ENCODE measurements around the gene DDIAS. TPM values are rescaled to one million over a fixed set of nuclear protein-coding genes. Genes with fewer than 3 reads are reported as not detected.

The DDIAS gene
- total and polyA plus RNA-seq, 3 experiments from 2014 or later, result 1.6 to 27.8 (median 23.8) TPM

DNA sequence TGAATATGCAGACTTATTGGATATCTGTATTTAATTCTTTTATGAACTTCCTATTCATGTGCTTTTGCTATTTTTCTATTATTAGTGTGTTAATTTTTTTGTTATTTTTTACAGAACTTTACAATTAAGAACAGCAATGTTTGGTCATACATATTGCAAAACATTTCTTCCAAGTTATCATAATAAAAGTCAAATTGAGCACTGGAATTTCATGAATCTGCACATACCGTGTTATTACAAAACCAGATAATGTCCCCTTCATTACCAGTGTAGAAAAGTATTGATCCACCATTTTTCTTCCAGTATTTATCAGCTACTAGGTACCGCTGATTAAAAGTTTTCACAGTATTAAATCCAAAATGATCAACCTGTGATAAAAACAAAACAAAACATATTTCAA, 41.8 kb upstream of the DDIAS start:
- H3K4me1 Mint-ChIP-seq, result no peaks in the 10 kb centered on the region
- DNase-seq, result no peak

DNA sequence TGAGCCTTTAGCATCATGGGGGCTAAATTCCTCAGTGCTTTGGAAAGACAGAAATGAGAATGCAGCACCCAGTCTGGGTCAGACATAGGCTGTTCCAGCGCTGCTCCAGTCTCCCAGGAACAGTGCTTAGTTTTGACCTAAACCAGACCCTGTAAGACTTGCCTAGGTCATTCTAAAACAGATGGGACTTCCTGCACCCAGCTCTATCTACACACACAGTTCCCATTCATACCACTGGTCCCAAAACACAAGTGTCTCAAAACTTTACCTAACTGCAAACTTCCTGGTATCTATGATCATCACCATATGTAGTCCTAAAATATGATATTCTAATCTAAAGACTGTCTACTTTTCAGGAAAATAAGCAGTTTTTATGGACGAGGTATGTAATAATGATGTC, 39.2 kb upstream of the DDIAS start:
- Mint-ChIP-seq H3K9me3 (no peaks in the 10 kb centered on the region), H3K36me3 (peaks cover 0 to 9% (median 9%) of the 10 kb centered on the region in 3 donors), H3K4me3 (no peak overlapping the region), H3K27me3 (peaks cover 0 to 2% of the 10 kb centered on the region in 2 donors), H3K27ac (no peak overlapping the region), H3K4me1 (peaks cover 2 to 3% (median 2%) of the 10 kb centered on the region in 3 donors)
- Histone ChIP-seq H3K9me3 (ENCODE audit: low read length) (no peaks in the 10 kb centered on the region), H3K4me3 (ENCODE audit: low read length) (no peak overlapping the region), H3K4me1 (ENCODE audit: insufficient read depth, low read length) (no peaks in the 10 kb centered on the region), H3K27ac (ENCODE audit: low read depth, low read length) (no peak overlapping the region), H3K27me3 (ENCODE audit: insufficient read depth, low read length, poor library complexity, severe bottlenecking) (no peaks in the 10 kb centered on the region), H3K36me3 (ENCODE audit: insufficient read depth, low read length) (no peaks in the 10 kb centered on the region)
- ChIA-PET CTCF (no interaction called here), POLR2A (no interaction called here)
- DNase-seq, result no peak

More for the DNA sequence above, 41.8 kb upstream of the DDIAS start:
- H3K27me3 ChIP-seq (ENCODE audit: insufficient read depth, low read length, poor library complexity, severe bottlenecking), result no peaks in the 10 kb centered on the region
- POLR2A ChIA-PET, result no interaction called here
- H3K4me1 ChIP-seq (ENCODE audit: insufficient read depth, low read length), result no peaks in the 10 kb centered on the region
- H3K36me3 Mint-ChIP-seq, result peaks cover 10 to 16% (median 13%) of the 10 kb centered on the region in 3 donors
- peaks cover 0 to 2% of the 10 kb centered on the region in 2 donors for H3K27me3 Mint-ChIP-seq
- no peak overlapping the region for H3K4me3 Mint-ChIP-seq
- CTCF ChIA-PET, result interaction anchor here (2.0 kb wide), 1 partner anchor 8 kb away, joined by 5 read pairs; no protein-coding TSS in a partner anchor
- H3K27ac Mint-ChIP-seq, result no peak overlapping the region
- H3K27ac ChIP-seq (ENCODE audit: low read depth, low read length), result no peak overlapping the region
- no peaks in the 10 kb centered on the region for H3K9me3 Mint-ChIP-seq
- H3K36me3 ChIP-seq (ENCODE audit: insufficient read depth, low read length), result no peaks in the 10 kb centered on the region
- no peak overlapping the region for H3K4me3 ChIP-seq (ENCODE audit: low read length)
- H3K9me3 ChIP-seq (ENCODE audit: low read length), result no peaks in the 10 kb centered on the region

DNA sequence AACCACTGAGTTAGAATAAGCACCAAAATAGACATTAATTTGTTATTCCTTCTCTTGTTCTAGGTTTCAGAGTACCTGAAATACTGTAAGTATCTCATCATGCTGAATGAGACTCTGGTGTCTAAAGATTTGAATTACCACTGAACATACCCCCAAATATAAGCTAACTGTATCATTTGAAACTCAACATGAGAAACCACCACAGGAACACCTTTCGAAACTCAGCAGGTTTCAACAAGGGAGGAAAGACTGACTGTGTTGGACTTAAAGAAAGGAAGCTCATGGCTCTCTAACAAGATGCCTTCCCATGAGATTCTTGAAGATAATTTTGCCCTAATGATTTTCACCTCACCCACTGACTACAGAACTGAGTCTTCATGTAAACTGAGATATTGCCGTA, 38.3 kb upstream of the DDIAS start:
- Mint-ChIP-seq H3K27me3 (peaks cover 0 to 2% of the 10 kb centered on the region in 2 donors), H3K9me3 (no peaks in the 10 kb centered on the region), H3K27ac (no peak overlapping the region), H3K4me3 (no peak overlapping the region), H3K36me3 (peaks cover 0 to 5% (median 3%) of the 10 kb centered on the region in 3 donors), H3K4me1 (peaks cover 6 to 7% (median 6%) of the 10 kb centered on the region in 3 donors)
- Histone ChIP-seq H3K9me3 (ENCODE audit: low read length) (no peaks in the 10 kb centered on the region), H3K36me3 (ENCODE audit: insufficient read depth, low read length) (no peaks in the 10 kb centered on the region), H3K4me1 (ENCODE audit: insufficient read depth, low read length) (no peaks in the 10 kb centered on the region), H3K27me3 (ENCODE audit: insufficient read depth, low read length, poor library complexity, severe bottlenecking) (no peaks in the 10 kb centered on the region), H3K27ac (ENCODE audit: low read depth, low read length) (no peak overlapping the region), H3K4me3 (ENCODE audit: low read length) (no peak overlapping the region)
- CTCF ChIA-PET, result no interaction called here
- POLR2A ChIA-PET, result no interaction called here
- no peak for DNase-seq

DNA sequence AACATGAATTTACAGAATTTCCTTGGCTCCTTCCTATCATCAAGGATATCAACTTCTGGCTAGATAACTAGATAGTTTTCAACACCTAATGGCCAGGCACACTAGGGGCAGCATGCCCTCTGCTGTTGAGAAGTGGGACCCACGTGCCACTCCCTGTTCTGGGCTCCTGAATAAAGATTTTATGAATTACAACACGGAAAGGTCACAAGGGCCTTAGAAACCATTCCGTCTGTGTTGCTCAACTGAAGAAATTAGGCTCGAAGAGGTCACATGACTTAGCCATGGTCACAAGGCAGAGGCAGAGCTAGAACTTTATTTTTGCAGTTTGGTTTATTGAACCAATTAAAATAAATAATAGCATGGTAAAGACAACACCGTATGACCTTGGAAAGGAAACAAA, 37.3 kb upstream of the DDIAS start:
- Histone ChIP-seq H3K4me1 (ENCODE audit: insufficient read depth, low read length) (no peaks in the 10 kb centered on the region), H3K27me3 (ENCODE audit: insufficient read depth, low read length, poor library complexity, severe bottlenecking) (no peaks in the 10 kb centered on the region), H3K27ac (ENCODE audit: low read depth, low read length) (no peak overlapping the region), H3K4me3 (ENCODE audit: low read length) (no peak overlapping the region), H3K9me3 (ENCODE audit: low read length) (no peaks in the 10 kb centered on the region), H3K36me3 (ENCODE audit: insufficient read depth, low read length) (no peaks in the 10 kb centered on the region)
- peaks cover 0 to 3% of the 10 kb centered on the region in 2 donors for H3K27me3 Mint-ChIP-seq
- peak in 1 of 5 donors; percentile 13 for DNase-seq
- ChIA-PET POLR2A (no interaction called here), CTCF (no interaction called here)
- H3K4me3 Mint-ChIP-seq, result no peak overlapping the region
- H3K36me3 Mint-ChIP-seq, result peaks cover 0 to 2% (median 0%) of the 10 kb centered on the region in 3 donors
- peaks cover 6 to 7% (median 6%) of the 10 kb centered on the region in 3 donors for H3K4me1 Mint-ChIP-seq
- peak overlapping the region in 1 of 8 donors; percentile 17 for H3K27ac Mint-ChIP-seq
- no peaks in the 10 kb centered on the region for H3K9me3 Mint-ChIP-seq

GRCh38 chr11:82865841-82866240, 35.7 kb upstream of the DDIAS start:
- Mint-ChIP-seq H3K4me1 (peaks cover 6 to 7% (median 6%) of the 10 kb centered on the region in 3 donors), H3K4me3 (no peak overlapping the region), H3K36me3 (peaks cover 0 to 1% (median 0%) of the 10 kb centered on the region in 3 donors), H3K27me3 (peaks cover 0 to 3% of the 10 kb centered on the region in 2 donors), H3K9me3 (no peaks in the 10 kb centered on the region), H3K27ac (no peak overlapping the region)
- Histone ChIP-seq H3K4me1 (ENCODE audit: insufficient read depth, low read length) (no peaks in the 10 kb centered on the region), H3K27me3 (ENCODE audit: insufficient read depth, low read length, poor library complexity, severe bottlenecking) (no peaks in the 10 kb centered on the region), H3K9me3 (ENCODE audit: low read length) (no peaks in the 10 kb centered on the region), H3K36me3 (ENCODE audit: insufficient read depth, low read length) (no peaks in the 10 kb centered on the region), H3K27ac (ENCODE audit: low read depth, low read length) (no peak overlapping the region), H3K4me3 (ENCODE audit: low read length) (no peak overlapping the region)
- no peak for DNase-seq
- ChIA-PET CTCF (interaction anchor here (1.5 kb wide), 1 partner anchor 15 kb away, joined by 3 read pairs; no protein-coding TSS in a partner anchor), POLR2A (no interaction called here)

- ChIA-PET CTCF (interaction anchor here (0.6 to 2.8 kb wide), 36 partner anchors 8 to 429 kb away, joined by 3 to 31 read pairs (median 4); partner anchors contain the start of genes DDIAS and PRCP), POLR2A (interaction anchor here (0.6 kb wide), 1 partner anchor 34 kb away, joined by 3 read pairs; the partner anchor contains the start of gene DDIAS)
- DNase-seq, result peak; percentile 61 to 75 (median 66)
- Histone ChIP-seq H3K27ac (ENCODE audit: low read depth, low read length) (no peak overlapping the region), H3K36me3 (ENCODE audit: insufficient read depth, low read length) (no peaks in the 10 kb centered on the region), H3K4me3 (ENCODE audit: low read length) (no peak overlapping the region), H3K9me3 (ENCODE audit: low read length) (no peaks in the 10 kb centered on the region), H3K27me3 (ENCODE audit: insufficient read depth, low read length, poor library complexity, severe bottlenecking) (no peaks in the 10 kb centered on the region), H3K4me1 (ENCODE audit: insufficient read depth, low read length) (no peaks in the 10 kb centered on the region)
- Mint-ChIP-seq H3K9me3 (no peaks in the 10 kb centered on the region), H3K4me3 (peak overlapping the region in 5 of 7 donors; percentile 41 to 59 (median 49)), H3K4me1 (peaks cover 9 to 14% (median 14%) of the 10 kb centered on the region in 3 donors), H3K27ac (peak overlapping the region in 4 of 8 donors; percentile 17 to 66 (median 60)), H3K36me3 (peaks cover 0 to 1% (median 0%) of the 10 kb centered on the region in 3 donors), H3K27me3 (peaks cover 0 to 3% of the 10 kb centered on the region in 2 donors)
Observed at GRCh38 chr11:82867495-82868082, 33.9 kb upstream of the DDIAS start.

DNA sequence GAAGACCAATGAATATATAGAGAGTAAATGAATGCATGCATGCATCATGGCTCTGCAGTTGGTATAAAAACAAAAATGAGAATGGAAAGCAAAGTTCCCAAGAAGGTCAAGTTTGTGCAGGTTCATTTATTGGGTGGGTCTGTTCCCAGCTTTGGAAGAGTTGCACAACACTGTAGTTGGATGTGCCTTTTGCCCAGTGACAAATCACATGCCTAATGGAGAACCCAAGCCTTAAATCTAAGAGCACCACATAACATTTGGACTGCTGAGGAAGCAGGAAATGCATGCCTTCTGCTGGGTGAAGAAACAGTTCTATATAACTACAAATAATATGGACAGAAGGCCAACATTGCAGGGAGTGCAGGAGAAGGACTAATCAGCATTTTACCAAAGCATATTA, 31.9 kb upstream of the DDIAS start:
- Mint-ChIP-seq H3K4me1 (peaks cover 23 to 33% (median 32%) of the 10 kb centered on the region in 3 donors), H3K36me3 (peaks cover 0 to 1% (median 0%) of the 10 kb centered on the region in 3 donors), H3K9me3 (no peaks in the 10 kb centered on the region), H3K4me3 (no peak overlapping the region), H3K27ac (peak overlapping the region in 2 of 8 donors; percentile 2 to 4), H3K27me3 (peaks cover 0 to 1% of the 10 kb centered on the region in 2 donors)
- DNase-seq, result no peak
- ChIA-PET CTCF (no interaction called here), POLR2A (interaction anchor here (0.7 kb wide), 1 partner anchor 423 kb away, joined by 3 read pairs; no protein-coding TSS in a partner anchor)
- Histone ChIP-seq H3K27ac (ENCODE audit: low read depth, low read length) (no peak overlapping the region), H3K4me3 (ENCODE audit: low read length) (no peak overlapping the region), H3K36me3 (ENCODE audit: insufficient read depth, low read length) (no peaks in the 10 kb centered on the region), H3K27me3 (ENCODE audit: insufficient read depth, low read length, poor library complexity, severe bottlenecking) (no peaks in the 10 kb centered on the region), H3K9me3 (ENCODE audit: low read length) (no peaks in the 10 kb centered on the region), H3K4me1 (ENCODE audit: insufficient read depth, low read length) (peaks cover 13% of the 10 kb centered on the region)

DNA sequence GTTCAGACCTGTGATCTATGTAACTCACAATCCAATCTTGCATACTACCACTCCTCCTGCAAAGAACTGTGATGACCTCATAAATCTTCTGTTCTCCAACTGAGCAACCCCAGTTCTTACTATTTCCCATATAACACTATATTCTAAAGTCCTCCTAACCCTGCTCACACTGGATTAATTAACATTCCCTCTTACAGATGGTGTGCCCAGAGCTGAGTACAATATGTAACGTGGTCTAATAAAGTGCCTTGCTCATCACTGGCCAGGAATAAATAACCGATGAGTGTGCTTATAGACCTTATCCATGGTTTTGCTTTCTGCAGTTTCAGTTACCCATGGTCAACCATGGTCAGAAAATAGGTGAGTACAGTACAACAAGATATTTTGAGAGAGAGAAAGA, 29.9 kb upstream of the DDIAS start:
- Mint-ChIP-seq H3K36me3 (peaks cover 0 to 5% (median 1%) of the 10 kb centered on the region in 3 donors), H3K4me1 (peaks cover 29 to 50% (median 39%) of the 10 kb centered on the region in 3 donors), H3K27me3 (peaks cover 0 to 1% of the 10 kb centered on the region in 2 donors), H3K27ac (no peak overlapping the region), H3K4me3 (no peak overlapping the region), H3K9me3 (peaks cover 0 to 2% (median 0%) of the 10 kb centered on the region in 5 donors)
- DNase-seq, result no peak
- peaks cover 13% of the 10 kb centered on the region for H3K4me1 ChIP-seq (ENCODE audit: insufficient read depth, low read length)
- no peaks in the 10 kb centered on the region for H3K9me3 ChIP-seq (ENCODE audit: low read length)
- H3K27ac ChIP-seq (ENCODE audit: low read depth, low read length), result no peak overlapping the region
- ChIA-PET CTCF (no interaction called here), POLR2A (no interaction called here)
- no peak overlapping the region for H3K4me3 ChIP-seq (ENCODE audit: low read length)
- no peaks in the 10 kb centered on the region for H3K27me3 ChIP-seq (ENCODE audit: insufficient read depth, low read length, poor library complexity, severe bottlenecking)
- H3K36me3 ChIP-seq (ENCODE audit: insufficient read depth, low read length), result no peaks in the 10 kb centered on the region
